Body of pancreas (tissue), 4 donors: Measurements from ENCODE around the gene MAPK14.

Experiments
- POLR2A ChIP-seq, 3 donors: fragments of 450-650 bp; IDR thresholded peaks; one replicate each; pipeline ENCODE4 v1.6.1; 2016; ENCODE audit warnings: antibody characterized with exemption in 3 of 3, mild to moderate bottlenecking in 2 of 3
- TF ChIP-seq, protein P1 (sequence below), 7 experiments: fragments of 450-650 bp in 4 of 7; fragments of 200-600 bp in 3 of 7; sonication (generic) in 3 of 7; IDR thresholded peaks; one replicate each; pipeline ENCODE4 v1.5.1; 2016 to 2019; ENCODE audit warnings: antibody characterized with exemption in 7 of 7

DNA sequence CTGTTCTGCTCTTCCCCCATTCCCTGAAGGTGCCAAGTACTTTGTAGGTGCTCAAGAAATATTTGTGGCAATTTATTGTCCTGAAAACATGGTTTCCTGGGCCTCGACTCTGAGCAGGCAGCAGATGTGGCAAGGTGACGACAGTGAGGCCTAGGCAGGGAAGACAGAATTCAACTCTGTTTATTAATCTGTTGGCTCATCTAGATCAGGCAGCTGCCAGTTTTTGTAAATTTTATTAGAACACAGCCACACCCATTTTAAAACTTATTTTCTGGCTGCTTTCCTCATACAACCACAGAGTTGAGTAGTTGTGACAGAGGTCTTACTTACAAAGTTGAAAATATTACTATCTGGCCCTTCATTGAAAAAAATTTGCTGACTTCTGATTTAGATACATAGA lies 24.5 kb downstream of the MAPK14 start:
- TF ChIP-seq POLR2A (IDR thresholded peaks at IDR 0.05), result no peak
- TF ChIP-seq, protein P1, sequence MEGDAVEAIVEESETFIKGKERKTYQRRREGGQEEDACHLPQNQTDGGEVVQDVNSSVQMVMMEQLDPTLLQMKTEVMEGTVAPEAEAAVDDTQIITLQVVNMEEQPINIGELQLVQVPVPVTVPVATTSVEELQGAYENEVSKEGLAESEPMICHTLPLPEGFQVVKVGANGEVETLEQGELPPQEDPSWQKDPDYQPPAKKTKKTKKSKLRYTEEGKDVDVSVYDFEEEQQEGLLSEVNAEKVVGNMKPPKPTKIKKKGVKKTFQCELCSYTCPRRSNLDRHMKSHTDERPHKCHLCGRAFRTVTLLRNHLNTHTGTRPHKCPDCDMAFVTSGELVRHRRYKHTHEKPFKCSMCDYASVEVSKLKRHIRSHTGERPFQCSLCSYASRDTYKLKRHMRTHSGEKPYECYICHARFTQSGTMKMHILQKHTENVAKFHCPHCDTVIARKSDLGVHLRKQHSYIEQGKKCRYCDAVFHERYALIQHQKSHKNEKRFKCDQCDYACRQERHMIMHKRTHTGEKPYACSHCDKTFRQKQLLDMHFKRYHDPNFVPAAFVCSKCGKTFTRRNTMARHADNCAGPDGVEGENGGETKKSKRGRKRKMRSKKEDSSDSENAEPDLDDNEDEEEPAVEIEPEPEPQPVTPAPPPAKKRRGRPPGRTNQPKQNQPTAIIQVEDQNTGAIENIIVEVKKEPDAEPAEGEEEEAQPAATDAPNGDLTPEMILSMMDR (IDR thresholded peaks at IDR 0.05), result no peak
